ENCODE data around the gene MORN1. TPM values are rescaled to one million over a fixed set of nuclear protein-coding genes. Genes with fewer than 3 reads are reported as not detected.
A peak's percentile ranks its signal among the peaks of the same experiment; 100 is the strongest.

Gene MORN1
- total and polyA plus RNA-seq, 2 of the 8 experiments (the other 6 are each of a cell fraction or from before 2014, with no cell fraction given): 5.0 to 9.1 TPM

GRCh38 chr1:2274231-2274928, 117.0 kb downstream of the MORN1 start:
- ChIA-PET POLR2A (ENCODE audit: partially characterized antibody) (interaction anchor here (0.8 kb wide), 1 partner anchor 1065 kb away, joined by 3 read pairs; no protein-coding TSS in a partner anchor), CTCF (ENCODE audit: partially characterized antibody) (interaction anchor here (0.6 to 1.6 kb wide), 5 partner anchors 19 to 321 kb away, joined by 3 to 4 read pairs (median 4); no protein-coding TSS in a partner anchor)
- no peak overlapping the region for H2BK20ac ChIP-seq (ENCODE audit: low read length)
- 0 out of 2 replicates have a peak overlapping the region, but pooled peaks have one; percentile 23 for H3K27ac ChIP-seq (ENCODE audit: low read depth, low read length)
- DNase-seq (ENCODE audit: low read depth in 1 of 2, low spot score in 2 of 2): no peak
- peaks cover 0 to 55% (median 42%) of the 10 kb centered on the region in 4 experiments; a peak in 6 of 7 replicates for H3K4me1 ChIP-seq (replicated peaks in 1 of 4; ENCODE audit: control insufficient read depth in 3 of 4, insufficient read depth in 4 of 4, low read length in 3 of 4)
- H2BK12ac ChIP-seq (ENCODE audit: low read depth, low read length): no peak overlapping the region
- H3K14ac ChIP-seq (ENCODE audit: insufficient read length): no peak overlapping the region
- H3K9ac ChIP-seq (replicated peaks in 1 of 4; ENCODE audit: extremely low read depth in 1 of 4, low read depth in 3 of 4, low read length in 3 of 4): no peak overlapping the region
- no peak overlapping the region for H2AK5ac ChIP-seq (ENCODE audit: low read depth, low read length)
- no peak overlapping the region for H3K23ac ChIP-seq (ENCODE audit: insufficient read length)
- H3K79me1 ChIP-seq (ENCODE audit: low read depth, low read length): peaks cover 46% of the 10 kb centered on the region
- no peak overlapping the region for H2BK120ac ChIP-seq (replicated peaks; ENCODE audit: low read depth, low read length)
- peaks cover 25 to 87% of the 10 kb centered on the region in 2 experiments; a peak in 3 of 4 replicates for H3K79me2 ChIP-seq (ENCODE audit: control insufficient read depth in 1 of 2, insufficient read depth in 2 of 2, low read length in 2 of 2)
- no peak overlapping the region for H4K91ac ChIP-seq (replicated peaks; ENCODE audit: insufficient read length, low read length)
- H3K56ac ChIP-seq (replicated peaks; ENCODE audit: insufficient read length, low read depth, low read length): no peak overlapping the region
- H3K4me3 ChIP-seq (ENCODE audit: extremely low read depth in 1 of 4, insufficient read depth in 2 of 4, low read depth in 3 of 4, low read length in 4 of 4): no peak overlapping the region
- H4K8ac ChIP-seq (ENCODE audit: extremely low read depth, insufficient read depth, low read length): no peak overlapping the region
- no peak for FAIRE-seq
- H3K27me3 ChIP-seq (replicated peaks in 1 of 4; ENCODE audit: control insufficient read depth in 3 of 4, extremely low read depth in 1 of 4, insufficient read depth in 3 of 4, low read length in 3 of 4): no peaks in the 10 kb centered on the region
- no peak overlapping the region for H2BK15ac ChIP-seq (ENCODE audit: low read length)
- H3K9me3 ChIP-seq (ENCODE audit: insufficient read depth in 2 of 2, low read depth in 1 of 2, low read length in 1 of 2): no peaks in the 10 kb centered on the region
- no peak for TF ChIP-seq CBX5 (IDR thresholded peaks at IDR 0.05; ENCODE audit: low read depth, low read length)
- no peak for TF ChIP-seq KDM5A (IDR thresholded peaks at IDR 0.05; ENCODE audit: low read length)
- TF ChIP-seq JUND (IDR thresholded peaks at IDR 0.05; ENCODE audit: low read length): no peak
- TF ChIP-seq RAD21 (IDR thresholded peaks at IDR 0.05 in 1 of 2, conservative IDR thresholded peaks at IDR 0.05 in 1 of 2; ENCODE audit: low read depth in 2 of 2, low read length in 2 of 2): peak in 1 of 2 experiments; percentile 12; a peak in 2 of 4 replicates
- H3K4ac ChIP-seq (replicated peaks; ENCODE audit: insufficient read length, low read depth, low read length): no peak overlapping the region
- 93% methylated on average over 24 of the region's 24 CpGs; no CpG with 5 or more reads in 1 of the 2 experiments for WGBS, 2 experiments (ENCODE audit: extremely low coverage in 1 of 2, insufficient coverage in 1 of 2, insufficient read length in 1 of 2, insufficient replicate concordance in 2 of 2, low coverage in 1 of 2, low lambda C conversion rate in 2 of 2, missing lambda C conversion rate in 1 of 2)
- no peak overlapping the region; the same call in 1 of the 2 replicates for H3K18ac ChIP-seq (ENCODE audit: extremely low read depth, low read length)
- no peak overlapping the region for H4K5ac ChIP-seq (ENCODE audit: insufficient read length, low read depth, low read length)
- H3K23me2 ChIP-seq (ENCODE audit: low read depth, low read length): no peaks in the 10 kb centered on the region
- H3K36me3 ChIP-seq (ENCODE audit: control insufficient read depth in 2 of 4, insufficient read depth in 4 of 4, low read length in 3 of 4): peaks cover 0 to 3% (median 0%) of the 10 kb centered on the region in 4 experiments; a peak in 1 of 8 replicates
- H4K20me1 ChIP-seq (replicated peaks in 1 of 2; ENCODE audit: control insufficient read depth in 1 of 2, insufficient read depth in 2 of 2, low read length in 2 of 2): peaks cover 24 to 65% of the 10 kb centered on the region in 2 experiments
- H2BK5ac ChIP-seq (ENCODE audit: low read depth, low read length): 0 out of 2 replicates have a peak overlapping the region, but pooled peaks have one; percentile 16
- H3K4me2 ChIP-seq (ENCODE audit: insufficient read depth in 1 of 2, low read depth in 2 of 2, low read length in 2 of 2): no peak overlapping the region
- H2AFZ ChIP-seq (ENCODE audit: low read length): no peak overlapping the region

Data from H1 (cell line).